Activated CD8-positive, alpha-beta T cell treated with anti-CD3 and anti-CD28 coated beads for 36 hours (primary cell): ENCODE measurements around the gene LIMK1. TPM values are rescaled to one million over a fixed set of nuclear protein-coding genes. Genes with fewer than 3 reads are reported as not detected.
"Not testable (repeated sequence)": the region's sequence is repeated elsewhere in the genome, so short reads cannot be mapped to it uniquely, and the experiment has no call there.

Source experiments
- ATAC-seq: fragments of 200-7000 bp; cut with Tn5 transposase; one replicate; pipeline ENCODE4 v1.10.0; 2021; ENCODE audit warnings: mild to moderate bottlenecking, moderate library complexity
- CTCF ChIA-PET: fragments of 350-600 bp; sonication (Branson Sonifier 250); formaldehyde crosslinking; loops from one replicate; lab custom pipeline; 2021; ENCODE audit warnings: antibody characterized with exemption; lab: Charles Lee
- POLR2A ChIA-PET: fragments of 350-600 bp; sonication (Branson Sonifier 250); formaldehyde crosslinking; loops from one replicate; lab custom pipeline; 2021; ENCODE audit warnings: antibody characterized with exemption; lab: Charles Lee
- DNase-seq: peaks from one replicate; pipeline ENCODE4 v3.0.0-alpha.2; 2020
- H3K27ac Mint-ChIP-seq: one replicate; pipeline ENCODE4 v1.8.0; 2021; ENCODE audit warnings: mild to moderate bottlenecking, mixed read lengths
- H3K27me3 Mint-ChIP-seq: one replicate; pipeline ENCODE4 v1.8.0; 2021; ENCODE audit warnings: mixed read lengths
- H3K36me3 Mint-ChIP-seq: one replicate; pipeline ENCODE4 v1.8.0; 2021; ENCODE audit warnings: low read depth, mixed read lengths
- H3K4me1 Mint-ChIP-seq: one replicate; pipeline ENCODE4 v1.8.0; 2021; ENCODE audit warnings: low read depth, mixed read lengths
- H3K4me3 Mint-ChIP-seq: one replicate; pipeline ENCODE4 v1.8.0; 2021; ENCODE audit warnings: mild to moderate bottlenecking, moderate library complexity, mixed read lengths
- H3K9me3 Mint-ChIP-seq: one replicate; pipeline ENCODE4 v1.8.0; 2021; ENCODE audit warnings: mixed read lengths
- intact Hi-C: fragments of 100-400 bp; cut with micrococcal nuclease; formaldehyde crosslinking; loops from one replicate; pipeline ENCODE4 v1.10.0; 2022
- total RNA-seq, 2 experiments: library from RNA; stranded (reverse); gene quantifications; one replicate each; pipeline ENCODE4 v1.2.3, GENCODE V29; 2021
- TF ChIP-seq, protein P1 (sequence below): fragments of 200-600 bp; IDR thresholded peaks from one replicate; pipeline ENCODE4 v1.8.0; 2022; ENCODE audit warnings: antibody characterized with exemption, mild to moderate bottlenecking

The LIMK1 gene
- total RNA-seq, 2 experiments from 2014 or later, result 17.8 to 20.8 TPM

DNA sequence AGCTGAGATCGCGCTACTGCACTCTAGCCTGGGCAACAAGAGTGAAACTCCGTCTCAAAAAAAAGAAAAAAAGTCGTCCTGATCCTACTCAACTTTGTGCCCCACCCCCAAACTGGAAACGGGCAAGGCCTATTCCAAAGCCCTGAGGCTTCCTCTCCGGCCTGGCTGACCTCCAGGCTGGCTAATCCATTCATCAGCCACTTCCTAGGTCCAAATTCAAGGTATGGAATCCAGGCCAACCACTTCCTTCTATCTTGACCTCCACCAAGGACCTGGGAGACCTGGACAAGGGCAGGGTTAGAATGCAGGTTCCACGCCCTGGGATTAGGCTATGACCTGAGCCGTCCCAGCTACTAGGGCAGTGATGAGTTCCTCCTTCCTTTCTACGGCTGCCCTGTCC is 70.1 kb downstream of the LIMK1 start:
- Mint-ChIP-seq H3K4me3 (no peak overlapping the region), H3K9me3 (no peaks in the 10 kb centered on the region), H3K27me3 (no peaks in the 10 kb centered on the region), H3K27ac (no peak overlapping the region), H3K36me3 (no peaks in the 10 kb centered on the region), H3K4me1 (no peaks in the 10 kb centered on the region)
- TF ChIP-seq, protein P1, sequence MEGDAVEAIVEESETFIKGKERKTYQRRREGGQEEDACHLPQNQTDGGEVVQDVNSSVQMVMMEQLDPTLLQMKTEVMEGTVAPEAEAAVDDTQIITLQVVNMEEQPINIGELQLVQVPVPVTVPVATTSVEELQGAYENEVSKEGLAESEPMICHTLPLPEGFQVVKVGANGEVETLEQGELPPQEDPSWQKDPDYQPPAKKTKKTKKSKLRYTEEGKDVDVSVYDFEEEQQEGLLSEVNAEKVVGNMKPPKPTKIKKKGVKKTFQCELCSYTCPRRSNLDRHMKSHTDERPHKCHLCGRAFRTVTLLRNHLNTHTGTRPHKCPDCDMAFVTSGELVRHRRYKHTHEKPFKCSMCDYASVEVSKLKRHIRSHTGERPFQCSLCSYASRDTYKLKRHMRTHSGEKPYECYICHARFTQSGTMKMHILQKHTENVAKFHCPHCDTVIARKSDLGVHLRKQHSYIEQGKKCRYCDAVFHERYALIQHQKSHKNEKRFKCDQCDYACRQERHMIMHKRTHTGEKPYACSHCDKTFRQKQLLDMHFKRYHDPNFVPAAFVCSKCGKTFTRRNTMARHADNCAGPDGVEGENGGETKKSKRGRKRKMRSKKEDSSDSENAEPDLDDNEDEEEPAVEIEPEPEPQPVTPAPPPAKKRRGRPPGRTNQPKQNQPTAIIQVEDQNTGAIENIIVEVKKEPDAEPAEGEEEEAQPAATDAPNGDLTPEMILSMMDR, result no peak
- ChIA-PET CTCF (interaction anchor here (1.2 kb wide), 1 partner anchor 53 kb away, joined by 3 read pairs; no protein-coding TSS in a partner anchor), POLR2A (no interaction called here)
- intact Hi-C loops, result no loop called here
- no peak for ATAC-seq
- no peak for DNase-seq

DNA sequence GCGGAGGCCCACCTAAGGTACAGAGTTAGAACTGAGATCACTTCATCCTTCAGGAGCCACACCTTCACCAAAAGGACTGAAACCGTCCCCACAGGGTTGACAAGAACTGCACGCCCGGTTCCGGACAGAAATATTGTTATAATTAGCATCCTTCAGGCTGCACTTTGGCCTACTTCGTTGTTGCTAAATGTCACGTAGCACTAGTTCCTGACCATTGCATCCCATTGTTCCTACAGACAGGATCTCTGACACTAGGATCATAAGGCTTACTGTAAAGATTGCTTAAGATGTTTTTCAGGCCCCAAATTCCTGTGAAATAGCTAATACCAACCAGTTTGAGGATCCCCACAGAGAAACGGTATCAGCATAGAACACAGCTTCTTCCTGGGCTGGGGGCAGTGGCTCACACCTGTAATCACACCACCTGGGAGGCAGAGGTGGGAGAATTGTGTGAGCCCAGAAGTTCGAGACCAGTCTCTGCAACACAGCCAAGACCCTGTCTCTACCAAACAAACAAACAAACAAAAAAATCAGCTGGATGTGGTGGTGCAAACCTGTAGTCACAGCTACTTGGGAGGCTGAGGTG is 72.3 kb downstream of the LIMK1 start:
- H3K27me3 Mint-ChIP-seq, result no peaks in the 10 kb centered on the region
- ChIA-PET POLR2A (no interaction called here), CTCF (no interaction called here)
- DNase-seq (no peak), ATAC-seq (no peak)
- TF ChIP-seq, protein P1, result no peak
- no peak overlapping the region for H3K4me3 Mint-ChIP-seq
- intact Hi-C loops, result no loop called here
- H3K27ac Mint-ChIP-seq, result no peak overlapping the region
- no peaks in the 10 kb centered on the region for H3K9me3 Mint-ChIP-seq
- H3K36me3 Mint-ChIP-seq, result no peaks in the 10 kb centered on the region
- no peaks in the 10 kb centered on the region for H3K4me1 Mint-ChIP-seq

DNA sequence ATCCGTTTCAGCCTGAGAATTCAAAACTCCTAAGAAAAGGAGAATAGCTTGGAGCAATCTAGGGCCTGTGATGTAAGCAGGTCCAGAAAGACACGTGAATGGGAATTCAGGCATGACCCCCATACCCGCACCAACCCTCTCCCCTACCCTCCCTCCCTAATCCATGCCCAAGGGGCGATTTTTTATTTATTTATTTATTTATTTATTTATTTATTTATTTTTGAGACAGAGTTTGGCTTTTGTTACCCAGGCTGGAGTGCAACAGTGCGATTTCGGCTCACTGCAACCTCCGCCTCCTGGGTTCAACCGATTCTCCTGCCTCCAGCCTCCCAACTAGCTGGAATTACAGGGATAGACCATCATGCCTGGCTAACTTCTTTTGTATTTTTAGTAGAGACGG is 74.0 kb downstream of the LIMK1 start:
- ATAC-seq, result no peak
- no peaks in the 10 kb centered on the region for H3K27me3 Mint-ChIP-seq
- intact Hi-C loops, result no loop called here
- no peaks in the 10 kb centered on the region for H3K36me3 Mint-ChIP-seq
- no peak overlapping the region for H3K4me3 Mint-ChIP-seq
- no peaks in the 10 kb centered on the region for H3K9me3 Mint-ChIP-seq
- no peaks in the 10 kb centered on the region for H3K4me1 Mint-ChIP-seq
- POLR2A ChIA-PET, result no interaction called here
- DNase-seq, result no peak
- no peak overlapping the region for H3K27ac Mint-ChIP-seq
- TF ChIP-seq, protein P1, result no peak
- CTCF ChIA-PET, result no interaction called here

DNA sequence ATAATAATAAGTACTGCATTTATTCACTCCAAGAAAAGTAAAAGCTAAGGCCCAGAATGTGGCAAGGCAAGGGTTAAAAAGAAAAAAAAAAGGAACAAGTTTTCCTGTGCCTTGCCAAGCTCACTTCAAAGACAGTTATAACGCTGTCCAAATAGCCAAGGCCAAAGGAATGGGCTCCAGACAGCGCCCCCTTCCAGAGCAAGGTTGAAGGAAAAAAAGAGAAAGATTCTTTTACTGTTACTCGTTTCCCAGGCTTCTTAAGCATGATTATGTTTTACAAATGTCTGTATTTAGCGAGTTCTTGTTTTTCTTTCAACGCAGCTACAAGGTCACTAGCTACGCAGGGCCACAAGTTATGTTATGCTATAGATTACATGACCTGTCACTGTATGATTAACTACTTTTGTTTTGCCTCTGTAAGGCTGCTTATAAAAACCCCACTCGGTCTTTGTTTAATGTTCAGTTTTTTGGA is 81.4 kb downstream of the LIMK1 start:
- TF ChIP-seq, protein P1, result no peak
- DNase-seq, result no peak
- H3K4me3 Mint-ChIP-seq, result no peak overlapping the region
- no peaks in the 10 kb centered on the region for H3K4me1 Mint-ChIP-seq
- intact Hi-C loops, result no loop called here
- H3K36me3 Mint-ChIP-seq, result no peaks in the 10 kb centered on the region
- ChIA-PET CTCF (interaction anchor here (1.3 to 1.4 kb wide), 2 partner anchors 41 to 67 kb away, joined by 3 read pairs; no protein-coding TSS in a partner anchor), POLR2A (interaction anchor here (1.4 kb wide), 1 partner anchor 9 kb away, joined by 6 read pairs; the partner anchor contains the start of gene EIF4H)
- H3K27me3 Mint-ChIP-seq, result no peaks in the 10 kb centered on the region
- H3K27ac Mint-ChIP-seq, result no peak overlapping the region
- ATAC-seq, result no peak
- no peaks in the 10 kb centered on the region for H3K9me3 Mint-ChIP-seq

- no peaks in the 10 kb centered on the region for H3K27me3 Mint-ChIP-seq
- DNase-seq (no peak), ATAC-seq (no peak)
- H3K36me3 Mint-ChIP-seq, result no peaks in the 10 kb centered on the region
- TF ChIP-seq, protein P1, result no peak
- no peaks in the 10 kb centered on the region for H3K9me3 Mint-ChIP-seq
- intact Hi-C loops, result no loop called here
- POLR2A ChIA-PET, result no interaction called here
- H3K4me1 Mint-ChIP-seq, result no peaks in the 10 kb centered on the region
- H3K4me3 Mint-ChIP-seq, result no peak overlapping the region
- CTCF ChIA-PET, result interaction anchor here (1.4 kb wide), 1 partner anchor 40 kb away, joined by 3 read pairs; no protein-coding TSS in a partner anchor
- no peak overlapping the region for H3K27ac Mint-ChIP-seq
These were observed 82.4 kb downstream of the LIMK1 start for GRCh38 chr7:74165867-74166593.

DNA sequence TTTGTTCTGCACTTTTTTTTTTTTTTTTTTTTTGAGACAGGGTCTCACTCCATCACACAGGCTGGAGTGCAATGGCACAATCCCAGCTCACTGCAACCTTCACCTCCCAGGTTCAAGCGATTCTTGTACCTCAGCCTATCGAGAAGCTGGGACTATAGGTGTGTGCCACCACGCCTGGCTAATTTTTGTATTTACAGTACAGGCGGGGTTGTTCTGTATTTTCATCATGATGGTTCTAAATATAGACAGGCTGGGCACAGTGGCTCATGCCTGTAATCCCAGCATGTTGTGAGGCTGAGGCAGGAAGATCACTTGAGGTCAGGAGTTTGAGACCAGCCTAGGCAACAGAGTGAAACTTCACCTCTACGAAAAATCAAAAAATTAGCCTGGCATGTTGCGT is 83.7 kb downstream of the LIMK1 start:
- H3K27ac Mint-ChIP-seq, POLR2A ChIA-PET, intact Hi-C loops, H3K4me1 Mint-ChIP-seq, DNase-seq, H3K4me3 Mint-ChIP-seq, H3K9me3 Mint-ChIP-seq, ATAC-seq, H3K27me3 Mint-ChIP-seq, H3K36me3 Mint-ChIP-seq: not testable (repeated sequence)
- CTCF ChIA-PET, result interaction anchor here (1.7 kb wide), 1 partner anchor 99 kb away, joined by 4 read pairs; no protein-coding TSS in a partner anchor
